Fibroblast of lung (primary cell): ENCODE data around the gene TPPP. TPM values are rescaled to one million over a fixed set of nuclear protein-coding genes. Genes with fewer than 3 reads are reported as not detected.

Experiments used
- DNase-seq, 2 donors: peaks; one replicate each; pipeline versions ENCODE4 v3.0.0 to v3.0.0-alpha.2; 2010; ENCODE audit warnings: low read depth in 2 of 2
- H2AFZ ChIP-seq: 2 replicates; pipeline ENCODE4 v1.5.1; 2012; ENCODE audit warnings: low read length, control low read depth, inconsistent platforms
- H3K27ac ChIP-seq: 2 replicates; pipeline ENCODE4 v1.5.1; 2011; ENCODE audit warnings: low read length, control low read depth; ENCODE audit not compliant: insufficient read depth
- H3K27me3 ChIP-seq: 2 replicates; pipeline ENCODE4 v1.5.1; 2011; ENCODE audit warnings: mild to moderate bottlenecking, low read length; ENCODE audit not compliant: control insufficient read depth, insufficient read depth
- H3K36me3 ChIP-seq: 2 replicates; pipeline ENCODE4 v1.5.1; 2011; ENCODE audit warnings: low read length; ENCODE audit not compliant: control insufficient read depth, insufficient read depth
- H3K4me1 ChIP-seq: 2 replicates; pipeline ENCODE4 v1.5.1; 2011; ENCODE audit warnings: low read length; ENCODE audit not compliant: control insufficient read depth, insufficient read depth; ENCODE audit errors: extremely low read depth
- H3K4me2 ChIP-seq: 2 replicates; pipeline ENCODE4 v1.5.1; 2011; ENCODE audit warnings: low read length, control low read depth; ENCODE audit not compliant: insufficient read depth; ENCODE audit errors: extremely low read depth
- H3K4me3 ChIP-seq, 4 experiments: fragments of 200-600 bp in 1 of 4; sonication (generic) in 1 of 4; replicated peaks in 1 of 4; 2 replicates each; pipeline ENCODE4 v1.5.1; 2011 to 2016; ENCODE audit warnings: low read length in 4 of 4, low read depth in 3 of 4, mild to moderate bottlenecking in 3 of 4, control low read depth in 2 of 4, inconsistent platforms in 1 of 4, mixed read lengths in 1 of 4; ENCODE audit not compliant: insufficient read depth in 1 of 4; ENCODE audit errors: control extremely low read depth in 1 of 4
- H3K79me2 ChIP-seq: 2 replicates; pipeline ENCODE4 v1.5.1; 2012; ENCODE audit warnings: mild to moderate bottlenecking, low read length, inconsistent platforms; ENCODE audit not compliant: control insufficient read depth, insufficient read depth
- H3K9ac ChIP-seq: 2 replicates; pipeline ENCODE4 v1.5.1; 2011; ENCODE audit warnings: mild to moderate bottlenecking, low read length, control low read depth; ENCODE audit not compliant: insufficient read depth
- H3K9me3 ChIP-seq: 2 replicates; pipeline ENCODE4 v1.5.1; 2012; ENCODE audit warnings: low read depth, low read length; ENCODE audit not compliant: control insufficient read depth, insufficient read depth
- H4K20me1 ChIP-seq: 2 replicates; pipeline ENCODE4 v1.5.1; 2011; ENCODE audit warnings: low read length; ENCODE audit not compliant: control insufficient read depth, insufficient read depth; ENCODE audit errors: extremely low read depth
- EZH2 ChIP-seq: IDR thresholded peaks from 2 replicates; pipeline ENCODE4 v1.5.1; 2012; ENCODE audit warnings: low read length, control low read depth, mild to moderate bottlenecking; ENCODE audit errors: missing control alignments
- polyA plus RNA-seq, 2 donors: library from polyadenylated mRNA; depleted of rRNA in 1 of 2; stranded (reverse) in 1 of 2; unstranded in 1 of 2; fragments of >200 nt; gene quantifications; 2 replicates each; pipeline ENCODE4 v1.2.1, GENCODE V29; 2011 to 2012; ENCODE audit warnings: missing spikeins in 1 of 2
- total RNA-seq: library from RNA; depleted of rRNA; stranded (reverse); fragments of >200 nt; gene quantifications from 2 replicates; pipeline ENCODE4 v1.2.1, GENCODE V29; 2014
- TF ChIP-seq, protein P1 (sequence below), 2 donors: IDR thresholded peaks in 1 of 2; conservative IDR thresholded peaks in 1 of 2; 1 replicate in 1 of 2; 2 replicates in 1 of 2; pipeline ENCODE4 v1.5.1; 2011 to 2012; ENCODE audit warnings: low read length in 2 of 2, control low read depth in 1 of 2, inconsistent platforms in 1 of 2, low read depth in 1 of 2, mild to moderate bottlenecking in 1 of 2

Gene TPPP
- total and polyA plus RNA-seq, 2 donors (not counting 1 experiment from before 2014, with no cell fraction given): 0.06 to 0.17 TPM

DNA sequence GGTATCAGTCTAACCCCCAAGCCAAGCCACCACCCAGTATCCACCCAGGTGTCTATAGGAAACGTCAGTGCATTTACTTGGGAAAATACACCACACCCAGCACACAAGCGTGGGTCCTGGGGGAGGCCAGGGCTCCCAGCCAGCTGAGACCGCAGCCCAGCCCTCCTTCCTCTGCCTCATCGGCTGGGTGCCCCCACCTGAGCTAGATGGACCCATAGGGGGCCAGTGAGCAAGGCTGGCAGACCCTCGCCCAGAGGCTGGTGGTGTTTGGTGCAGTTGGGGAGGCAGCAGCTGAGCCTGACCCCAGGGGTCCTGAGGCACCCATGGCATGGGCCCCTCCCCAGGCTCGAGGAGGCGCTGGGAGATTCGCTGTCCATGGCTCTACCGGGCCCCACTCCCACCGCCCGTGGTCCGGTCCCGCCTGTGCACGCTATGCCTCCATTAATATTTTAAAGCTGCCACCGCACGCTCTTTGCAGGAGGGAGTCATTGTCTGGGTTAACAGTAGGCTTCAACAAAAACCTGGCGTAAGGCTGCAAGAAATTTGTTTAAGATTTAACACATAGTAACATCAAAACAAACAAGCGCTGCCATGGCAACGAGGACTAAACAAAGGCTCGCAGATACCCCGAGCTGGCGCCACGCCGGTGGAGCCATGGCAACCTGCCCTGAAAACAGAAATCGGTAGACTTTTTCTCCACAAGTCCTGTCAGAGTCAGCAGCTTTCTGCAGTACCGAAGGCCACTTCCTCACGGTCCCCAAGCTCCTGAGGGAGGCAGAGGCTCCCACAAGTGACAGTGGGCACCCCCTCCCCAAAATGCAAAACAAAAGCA is 20.6 kb downstream of the TPPP start:
- Histone ChIP-seq H2AFZ (no peak overlapping the region), H3K79me2 (no peaks in the 10 kb centered on the region), H3K36me3 (no peaks in the 10 kb centered on the region), H3K27ac (no peak overlapping the region), H3K9ac (peak overlapping the region; percentile 31), H3K27me3 (peaks cover 5% of the 10 kb centered on the region), H3K4me2 (peak overlapping the region; percentile 71), H3K9me3 (no peaks in the 10 kb centered on the region), H3K4me3 (peak overlapping the region in 1 of 4 experiments; percentile 4), H3K4me1 (peaks cover 4% of the 10 kb centered on the region), H4K20me1 (no peaks in the 10 kb centered on the region)
- TF ChIP-seq, protein P1, sequence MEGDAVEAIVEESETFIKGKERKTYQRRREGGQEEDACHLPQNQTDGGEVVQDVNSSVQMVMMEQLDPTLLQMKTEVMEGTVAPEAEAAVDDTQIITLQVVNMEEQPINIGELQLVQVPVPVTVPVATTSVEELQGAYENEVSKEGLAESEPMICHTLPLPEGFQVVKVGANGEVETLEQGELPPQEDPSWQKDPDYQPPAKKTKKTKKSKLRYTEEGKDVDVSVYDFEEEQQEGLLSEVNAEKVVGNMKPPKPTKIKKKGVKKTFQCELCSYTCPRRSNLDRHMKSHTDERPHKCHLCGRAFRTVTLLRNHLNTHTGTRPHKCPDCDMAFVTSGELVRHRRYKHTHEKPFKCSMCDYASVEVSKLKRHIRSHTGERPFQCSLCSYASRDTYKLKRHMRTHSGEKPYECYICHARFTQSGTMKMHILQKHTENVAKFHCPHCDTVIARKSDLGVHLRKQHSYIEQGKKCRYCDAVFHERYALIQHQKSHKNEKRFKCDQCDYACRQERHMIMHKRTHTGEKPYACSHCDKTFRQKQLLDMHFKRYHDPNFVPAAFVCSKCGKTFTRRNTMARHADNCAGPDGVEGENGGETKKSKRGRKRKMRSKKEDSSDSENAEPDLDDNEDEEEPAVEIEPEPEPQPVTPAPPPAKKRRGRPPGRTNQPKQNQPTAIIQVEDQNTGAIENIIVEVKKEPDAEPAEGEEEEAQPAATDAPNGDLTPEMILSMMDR (conservative IDR thresholded peaks at IDR 0.05 in 1 of 2, IDR thresholded peaks at IDR 0.05 in 1 of 2; ENCODE audit: low read depth in 1 of 2, low read length in 2 of 2): no peak
- TF ChIP-seq EZH2: no peak
- DNase-seq: peak; percentile 67 to 82

DNA sequence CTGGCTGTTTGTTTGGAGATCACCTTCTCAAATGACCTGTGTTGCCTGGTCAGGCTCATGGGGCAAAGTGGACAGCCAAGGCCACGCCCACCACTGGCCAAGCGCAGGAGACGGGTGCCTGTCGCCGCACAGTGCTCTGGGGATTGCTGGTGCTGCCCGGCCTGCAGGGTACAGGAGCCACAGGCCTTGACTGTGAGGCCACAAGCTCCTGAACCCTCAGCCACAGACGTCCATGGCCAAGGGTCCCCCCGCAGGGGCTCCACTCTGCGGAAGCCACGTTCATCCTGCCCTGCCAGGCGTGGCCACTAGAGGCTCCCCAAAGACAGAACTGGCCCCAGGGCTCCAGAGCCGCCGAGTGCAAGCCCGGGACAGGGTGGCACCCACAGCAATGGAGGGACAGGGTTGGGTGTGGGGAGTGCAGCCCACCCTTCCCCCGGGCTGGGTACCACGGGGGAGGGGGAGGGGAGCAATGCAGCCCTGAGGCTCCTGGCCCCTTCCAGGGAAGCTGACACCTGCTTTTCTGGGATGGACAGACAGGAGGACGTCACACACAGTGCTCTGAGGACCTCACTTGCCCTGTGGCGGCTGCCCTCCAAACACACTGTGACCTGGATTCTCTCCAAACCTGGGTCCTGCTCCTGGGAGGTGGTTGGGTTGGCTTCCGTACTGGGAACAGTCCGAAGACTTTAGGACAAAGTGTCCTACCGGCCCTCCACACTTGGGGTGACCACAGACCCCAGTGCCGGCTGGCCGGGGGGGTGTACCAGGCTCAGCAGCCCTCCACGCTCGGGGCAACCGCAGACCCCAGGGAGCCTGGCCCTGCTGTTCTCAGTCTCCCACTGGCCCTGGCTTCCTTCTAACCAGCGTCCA is 21.5 kb downstream of the TPPP start:
- TF ChIP-seq, protein P1 (conservative IDR thresholded peaks at IDR 0.05 in 1 of 2, IDR thresholded peaks at IDR 0.05 in 1 of 2; ENCODE audit: low read depth in 1 of 2, low read length in 2 of 2): peak; percentile 91 to 92
- no peak for TF ChIP-seq EZH2
- no peaks in the 10 kb centered on the region for H3K36me3 ChIP-seq
- peak; percentile 27 to 39 for DNase-seq
- no peaks in the 10 kb centered on the region for H4K20me1 ChIP-seq
- peaks cover 4% of the 10 kb centered on the region for H3K4me1 ChIP-seq
- peak overlapping the region; percentile 17 for H3K9ac ChIP-seq
- H3K4me2 ChIP-seq: peak overlapping the region; percentile 78
- no peaks in the 10 kb centered on the region for H3K79me2 ChIP-seq
- H3K27me3 ChIP-seq: peaks cover 5% of the 10 kb centered on the region
- no peak overlapping the region for H3K27ac ChIP-seq
- H3K4me3 ChIP-seq: peak overlapping the region in 1 of 4 experiments; percentile 25
- peak overlapping the region; percentile 53 for H2AFZ ChIP-seq
- H3K9me3 ChIP-seq: no peaks in the 10 kb centered on the region
